Mesendoderm (in vitro differentiated cells): ENCODE data around the gene NSUN4.
A peak's percentile ranks its signal among the peaks of the same experiment; 100 is the strongest.

Experiments used
- DNase-seq: peaks from one replicate; pipeline ENCODE4 v3.0.0; 2013
- H2AK5ac ChIP-seq: 2 replicates; pipeline ENCODE4 v1.6.1; 2013; ENCODE audit warnings: low read length, inconsistent platforms
- H2BK120ac ChIP-seq: 2 replicates; pipeline ENCODE4 v1.6.1; 2013; ENCODE audit warnings: low read depth, mild to moderate bottlenecking, low read length, moderate library complexity, mixed read lengths
- H2BK15ac ChIP-seq: replicated peaks from 2 replicates; pipeline ENCODE4 v1.6.1; 2013; ENCODE audit warnings: low read depth, mild to moderate bottlenecking, moderate library complexity
- H2BK5ac ChIP-seq: 2 replicates; pipeline ENCODE4 v1.6.1; 2013; ENCODE audit warnings: low read length, inconsistent platforms
- H3K18ac ChIP-seq: 2 replicates; pipeline ENCODE4 v1.6.1; 2013; ENCODE audit warnings: mild to moderate bottlenecking, low read length, mixed read lengths
- H3K23ac ChIP-seq: one replicate; pipeline ENCODE4 v1.6.1; 2013; ENCODE audit warnings: low read length
- H3K27ac ChIP-seq: 2 replicates; pipeline ENCODE4 v1.5.1; 2013; ENCODE audit warnings: low read depth, mild to moderate bottlenecking, inconsistent platforms, low read length, moderate library complexity
- H3K27me3 ChIP-seq: 2 replicates; pipeline ENCODE4 v1.6.1; 2013; ENCODE audit warnings: low read length, control low read depth, mild to moderate bottlenecking, inconsistent platforms; ENCODE audit not compliant: insufficient read depth, poor library complexity
- H3K36me3 ChIP-seq: 2 replicates; pipeline ENCODE4 v1.6.1; 2013; ENCODE audit warnings: low read length, inconsistent platforms; ENCODE audit not compliant: control insufficient read depth, insufficient read depth
- H3K4ac ChIP-seq: one replicate; pipeline ENCODE4 v1.6.1; 2013; ENCODE audit warnings: low read depth, mild to moderate bottlenecking, low read length, moderate library complexity
- H3K4me1 ChIP-seq: 2 replicates; pipeline ENCODE4 v1.6.1; 2013; ENCODE audit warnings: low read depth, low read length, inconsistent platforms; ENCODE audit not compliant: control insufficient read depth
- H3K4me2 ChIP-seq: 2 replicates; pipeline ENCODE4 v1.6.1; 2013; ENCODE audit warnings: low read length
- H3K4me3 ChIP-seq: 2 replicates; pipeline ENCODE4 v1.5.1; 2013; ENCODE audit warnings: mild to moderate bottlenecking, low read length
- H3K56ac ChIP-seq: one replicate; pipeline ENCODE4 v1.6.1; 2013; ENCODE audit warnings: low read length
- H3K79me1 ChIP-seq: 2 replicates; pipeline ENCODE4 v1.6.1; 2013; ENCODE audit warnings: low read length, inconsistent platforms
- H3K79me2 ChIP-seq: 2 replicates; pipeline ENCODE4 v1.6.1; 2013; ENCODE audit warnings: mild to moderate bottlenecking, low read length; ENCODE audit not compliant: control insufficient read depth, insufficient read depth
- H3K9ac ChIP-seq: 2 replicates; pipeline ENCODE4 v1.6.1; 2013; ENCODE audit warnings: low read length, inconsistent platforms
- H4K5ac ChIP-seq: one replicate; pipeline ENCODE4 v1.6.1; 2013; ENCODE audit warnings: low read length
- H4K8ac ChIP-seq: one replicate; pipeline ENCODE4 v1.6.1; 2013; ENCODE audit warnings: low read depth, mild to moderate bottlenecking, control low read depth, low read length, moderate library complexity
- WGBS: extraction: QIAGEN DNeasy Blood & Tissue Kit; methylation state at CpG from one replicate; pipeline ENCODE4 v1.1.7; 2013; ENCODE audit warnings: low lambda C conversion rate, missing lambda C conversion rate; ENCODE audit not compliant: insufficient coverage; ENCODE audit errors: extremely low coverage; 5-methylcytosine and 5-hydroxymethylcytosine counted together

Gene NSUN4

DNA sequence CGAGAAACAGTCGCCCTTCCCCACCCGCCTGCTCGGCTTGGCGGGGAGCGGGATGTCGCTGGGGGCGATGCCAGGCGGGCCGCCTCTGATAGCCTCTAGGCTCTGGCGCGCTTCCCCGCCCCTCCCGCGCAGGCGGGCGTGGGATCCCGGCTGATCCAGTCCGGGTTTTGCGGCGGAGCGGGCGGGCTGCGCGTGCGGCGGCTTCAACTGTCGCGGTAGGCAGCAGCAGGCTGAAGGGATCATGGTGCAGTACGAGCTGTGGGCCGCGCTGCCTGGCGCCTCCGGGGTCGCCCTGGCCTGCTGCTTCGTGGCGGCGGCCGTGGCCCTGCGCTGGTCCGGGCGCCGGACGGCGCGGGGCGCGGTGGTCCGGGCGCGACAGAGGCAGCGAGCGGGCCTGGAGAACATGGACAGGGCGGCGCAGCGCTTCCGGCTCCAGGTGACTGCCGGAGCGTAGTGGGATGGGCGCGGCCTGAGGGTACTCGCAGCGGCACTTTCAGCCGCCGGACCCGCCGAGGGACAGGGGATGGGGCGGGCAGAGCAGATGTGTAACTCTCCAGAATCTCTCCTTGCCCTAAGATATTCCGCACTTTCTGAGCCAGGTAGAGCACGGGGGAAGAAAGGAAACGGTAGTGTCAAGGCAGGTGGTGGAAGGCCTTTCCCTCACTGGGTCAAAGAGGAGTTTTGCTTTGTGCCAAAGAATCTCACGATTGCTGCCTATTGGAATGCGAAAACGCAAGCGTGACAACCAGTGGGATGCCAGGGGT lies 53.7 kb downstream of the NSUN4 start, which contains the start of gene FAAH:
Gene FAAH (plus strand): TSS at position 210 of the 764 bp plus-strand sequence. CDS start 32 bp downstream, at position 242.
- peak within 1 kb of the TSS; percentile 63 for H3K18ac ChIP-seq
- peak within 1 kb of the TSS; percentile 94 for H3K4me2 ChIP-seq
- no peak within 1 kb of the TSS for H4K5ac ChIP-seq
- no peaks in the 10 kb centered on the region for H3K4me1 ChIP-seq
- no peak within 1 kb of the TSS for H4K8ac ChIP-seq
- peak; percentile 85 for DNase-seq
- H3K79me2 ChIP-seq, result no peaks in the 10 kb centered on the region
- no peaks in the 10 kb centered on the region for H3K27me3 ChIP-seq
- H2BK120ac ChIP-seq, result no peak within 1 kb of the TSS
- no peak within 1 kb of the TSS for H2BK15ac ChIP-seq
- H3K56ac ChIP-seq, result peak within 1 kb of the TSS; percentile 86
- H2AK5ac ChIP-seq, result no peak within 1 kb of the TSS
- no peaks in the 10 kb centered on the region for H3K79me1 ChIP-seq
- peak within 1 kb of the TSS; percentile 72 for H3K9ac ChIP-seq
- no peak within 1 kb of the TSS for H3K4ac ChIP-seq
- peak within 1 kb of the TSS; percentile 37 for H3K4me3 ChIP-seq
- no peak within 1 kb of the TSS for H3K27ac ChIP-seq
- WGBS, result no CpG with 5 or more reads among the region's 75 CpGs
- no peak within 1 kb of the TSS for H2BK5ac ChIP-seq
- H3K36me3 ChIP-seq, result no peaks in the 10 kb centered on the region
- H3K23ac ChIP-seq, result no peak within 1 kb of the TSS

DNA sequence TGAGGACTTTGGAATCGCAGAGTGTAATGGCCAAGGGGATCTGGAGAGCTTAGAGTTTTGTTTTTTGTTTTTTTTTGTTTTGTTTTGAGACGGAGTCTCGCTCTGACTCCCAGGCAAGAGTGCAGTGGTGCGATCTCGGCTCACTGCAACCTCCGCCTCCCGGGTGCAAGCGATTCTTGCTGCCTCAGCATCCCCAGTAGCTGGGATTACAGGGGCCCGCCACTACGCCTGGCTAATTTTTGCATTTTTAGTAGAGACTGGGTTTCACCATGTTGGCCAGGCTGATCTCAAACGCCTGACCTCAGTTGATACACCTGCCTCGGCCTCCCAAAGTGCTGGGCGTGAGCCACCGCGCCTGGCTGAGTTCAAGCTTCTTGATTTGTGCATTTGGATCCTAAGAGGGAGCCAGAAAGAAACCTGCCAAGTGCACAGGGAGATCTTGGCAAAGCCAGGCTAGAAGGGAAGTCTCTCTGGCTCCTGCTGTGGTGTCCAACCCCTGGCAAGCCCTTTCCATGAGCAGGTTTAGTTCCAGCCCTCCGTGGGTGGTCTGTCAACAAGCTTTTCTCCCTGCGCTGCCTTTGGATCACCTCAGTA lies 54.4 kb downstream of the NSUN4 start:
- H3K4ac ChIP-seq, result no peak overlapping the region
- peak overlapping the region; percentile 94 for H3K4me2 ChIP-seq
- H3K23ac ChIP-seq, result no peak overlapping the region
- WGBS, result no CpG with 5 or more reads among the region's 17 CpGs
- no peaks in the 10 kb centered on the region for H3K36me3 ChIP-seq
- no peak overlapping the region for H3K4me3 ChIP-seq
- H4K5ac ChIP-seq, result no peak overlapping the region
- no peak for DNase-seq
- no peaks in the 10 kb centered on the region for H3K79me1 ChIP-seq
- no peak overlapping the region for H2AK5ac ChIP-seq
- no peak overlapping the region for H2BK120ac ChIP-seq
- no peak overlapping the region for H2BK15ac ChIP-seq
- H3K18ac ChIP-seq, result no peak overlapping the region
- peak overlapping the region; percentile 72 for H3K9ac ChIP-seq
- no peaks in the 10 kb centered on the region for H3K79me2 ChIP-seq
- H3K56ac ChIP-seq, result peak overlapping the region; percentile 86
- H3K4me1 ChIP-seq, result no peaks in the 10 kb centered on the region
- no peak overlapping the region for H3K27ac ChIP-seq
- no peak overlapping the region for H4K8ac ChIP-seq
- H2BK5ac ChIP-seq, result no peak overlapping the region
- H3K27me3 ChIP-seq, result no peaks in the 10 kb centered on the region

DNA sequence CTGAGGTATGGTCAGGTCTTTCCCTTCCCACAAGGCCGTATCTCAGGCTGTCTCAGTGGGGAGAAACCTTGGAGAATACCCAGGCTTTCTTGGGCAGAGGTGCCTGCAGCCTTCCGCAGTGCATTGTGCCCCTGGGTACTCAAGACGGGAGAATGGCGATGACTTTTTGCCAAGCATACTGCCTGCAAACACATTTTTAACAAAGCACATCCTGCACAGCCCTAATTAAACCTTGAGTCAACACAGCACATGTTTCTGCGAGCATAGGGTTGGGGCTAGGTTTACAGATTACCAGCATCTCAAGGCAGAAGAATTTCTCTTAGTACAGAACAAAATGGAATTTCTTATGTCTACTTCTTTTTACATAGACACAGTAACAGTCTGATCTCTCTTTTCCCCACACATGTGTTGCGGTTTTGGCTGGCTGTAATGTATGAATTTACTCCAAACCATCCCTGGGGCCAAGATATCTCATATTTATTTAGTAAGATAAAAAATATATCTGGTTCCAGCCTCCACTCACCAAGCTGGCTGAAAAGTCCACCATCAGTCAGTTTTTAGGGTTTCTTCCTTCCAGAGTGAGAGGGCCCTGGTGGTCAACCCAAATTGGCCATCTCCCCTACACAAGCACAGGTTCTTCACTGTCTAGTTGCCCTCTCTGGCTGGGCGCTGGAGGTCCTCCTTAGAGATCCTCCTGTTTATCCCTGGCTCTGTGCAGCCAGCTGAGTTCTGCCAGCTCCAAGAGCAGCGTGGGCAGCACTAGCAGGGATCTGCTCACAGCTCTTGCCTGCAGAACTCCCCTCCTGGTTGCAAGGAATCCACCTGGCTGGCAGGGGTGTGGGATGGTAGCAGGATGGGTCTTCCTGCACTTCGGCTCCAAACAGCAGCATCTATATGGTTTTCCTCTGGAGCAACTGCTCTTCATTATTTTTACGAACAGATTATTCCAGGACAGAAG lies 56.1 kb downstream of the NSUN4 start:
- no peak overlapping the region for H2BK15ac ChIP-seq
- DNase-seq, result no peak
- H3K36me3 ChIP-seq, result no peaks in the 10 kb centered on the region
- no peak overlapping the region for H3K4me3 ChIP-seq
- H3K27me3 ChIP-seq, result no peaks in the 10 kb centered on the region
- no peak overlapping the region for H3K23ac ChIP-seq
- no peak overlapping the region for H4K8ac ChIP-seq
- H4K5ac ChIP-seq, result no peak overlapping the region
- no peak overlapping the region for H2BK120ac ChIP-seq
- no peak overlapping the region for H3K4me2 ChIP-seq
- no CpG with 5 or more reads among the region's 10 CpGs for WGBS
- no peak overlapping the region for H3K56ac ChIP-seq
- no peak overlapping the region for H2BK5ac ChIP-seq
- no peaks in the 10 kb centered on the region for H3K4me1 ChIP-seq
- no peak overlapping the region for H3K27ac ChIP-seq
- no peak overlapping the region for H3K18ac ChIP-seq
- no peak overlapping the region for H3K9ac ChIP-seq
- H3K79me2 ChIP-seq, result no peaks in the 10 kb centered on the region
- H3K79me1 ChIP-seq, result no peaks in the 10 kb centered on the region
- no peak overlapping the region for H2AK5ac ChIP-seq
- H3K4ac ChIP-seq, result no peak overlapping the region

DNA sequence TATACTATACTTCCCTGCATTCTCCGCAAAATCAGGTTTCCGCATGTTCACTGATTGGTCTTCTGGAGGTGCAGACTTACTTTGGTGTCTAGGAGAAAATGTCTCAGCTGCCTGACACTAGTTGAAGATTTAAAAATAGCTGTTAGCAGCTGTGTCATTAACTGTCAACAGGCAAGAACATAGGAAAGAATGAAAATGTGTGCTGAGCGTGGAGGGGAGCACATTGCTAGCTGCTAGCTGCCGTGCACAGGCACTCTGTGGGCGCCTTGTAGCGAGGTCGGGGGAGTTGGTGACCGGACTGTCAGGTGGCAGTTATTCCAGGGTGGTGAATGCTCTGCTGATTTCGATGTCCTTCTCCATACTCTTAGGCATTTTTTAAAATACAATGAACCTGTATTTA lies 58.7 kb downstream of the NSUN4 start:
- H2BK120ac ChIP-seq, result no peak overlapping the region
- no peak overlapping the region for H3K23ac ChIP-seq
- no CpG with 5 or more reads among the region's 9 CpGs for WGBS
- no peak overlapping the region for H4K8ac ChIP-seq
- no peak overlapping the region for H4K5ac ChIP-seq
- no peak overlapping the region for H3K4me3 ChIP-seq
- H3K4ac ChIP-seq, result no peak overlapping the region
- no peaks in the 10 kb centered on the region for H3K79me2 ChIP-seq
- no peak overlapping the region for H2BK5ac ChIP-seq
- H3K4me2 ChIP-seq, result no peak overlapping the region
- no peak for DNase-seq
- H2BK15ac ChIP-seq, result no peak overlapping the region
- no peak overlapping the region for H3K27ac ChIP-seq
- H3K56ac ChIP-seq, result no peak overlapping the region
- no peaks in the 10 kb centered on the region for H3K27me3 ChIP-seq
- no peak overlapping the region for H2AK5ac ChIP-seq
- peaks cover 2% of the 10 kb centered on the region for H3K4me1 ChIP-seq
- no peaks in the 10 kb centered on the region for H3K79me1 ChIP-seq
- no peak overlapping the region for H3K18ac ChIP-seq
- H3K9ac ChIP-seq, result no peak overlapping the region
- no peaks in the 10 kb centered on the region for H3K36me3 ChIP-seq

DNA sequence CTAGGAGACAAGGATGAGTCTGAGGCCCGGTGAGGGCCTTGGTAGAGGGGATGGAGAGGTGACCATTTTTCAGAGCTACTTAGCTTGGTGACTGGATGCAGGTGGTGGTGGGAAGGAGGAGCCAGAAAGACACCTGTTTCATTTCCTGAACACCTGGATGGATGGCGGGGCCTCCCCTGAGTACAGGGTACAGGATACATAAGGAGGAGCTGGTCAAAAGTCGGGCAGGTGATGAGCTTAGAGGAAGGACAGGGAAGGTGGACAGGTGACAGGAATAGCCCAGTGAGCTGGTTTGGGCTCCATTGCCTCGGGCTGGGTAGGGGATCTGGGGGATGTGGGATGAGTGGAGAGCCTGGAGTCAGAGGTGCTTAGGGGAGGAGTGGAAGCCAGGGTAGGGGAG lies 59.8 kb downstream of the NSUN4 start:
- H3K18ac ChIP-seq, result no peak overlapping the region
- H3K4me2 ChIP-seq, result no peak overlapping the region
- H2BK120ac ChIP-seq, result no peak overlapping the region
- H3K23ac ChIP-seq, result no peak overlapping the region
- H3K56ac ChIP-seq, result no peak overlapping the region
- H3K36me3 ChIP-seq, result no peaks in the 10 kb centered on the region
- no peak overlapping the region for H2AK5ac ChIP-seq
- no peak overlapping the region for H3K27ac ChIP-seq
- no CpG with 5 or more reads among the region's 4 CpGs for whole genome bisulfite sequencing
- no peak overlapping the region for H3K4ac ChIP-seq
- H4K5ac ChIP-seq, result no peak overlapping the region
- H3K27me3 ChIP-seq, result no peaks in the 10 kb centered on the region
- no peaks in the 10 kb centered on the region for H3K79me1 ChIP-seq
- no peak overlapping the region for H2BK5ac ChIP-seq
- DNase-seq, result no peak
- no peaks in the 10 kb centered on the region for H3K79me2 ChIP-seq
- H3K9ac ChIP-seq, result no peak overlapping the region
- no peak overlapping the region for H2BK15ac ChIP-seq
- H3K4me3 ChIP-seq, result no peak overlapping the region
- H3K4me1 ChIP-seq, result peaks cover 2% of the 10 kb centered on the region
- no peak overlapping the region for H4K8ac ChIP-seq
